WTC11 (cell line): ENCODE data around the gene ZER1. TPM values are rescaled to one million over a fixed set of nuclear protein-coding genes. Genes with fewer than 3 reads are reported as not detected.

Experiments
- ATAC-seq: fragments of 200-7000 bp; cut with Tn5 transposase; 2 replicates; pipeline ENCODE4 v1.10.0; 2021; ENCODE audit warnings: mild to moderate bottlenecking, moderate library complexity
- CTCF ChIA-PET: fragments of 300-600 bp; sonication (Branson Sonifier 250); formaldehyde crosslinking; loops from one replicate; lab custom pipeline; 2021; ENCODE audit warnings: antibody characterized with exemption; lab: Charles Lee
- POLR2A ChIA-PET: fragments of 350-600 bp; sonication (Branson Sonifier 250); formaldehyde crosslinking; loops from one replicate; lab custom pipeline; 2021; ENCODE audit warnings: antibody characterized with exemption; lab: Charles Lee
- DNase-seq: peaks from one replicate; pipeline ENCODE4 v3.0.0; 2021; ENCODE audit warnings: low spot score
- H3K27ac Mint-ChIP-seq: 2 replicates; pipeline ENCODE4 v1.8.0; 2021; ENCODE audit warnings: mixed read lengths
- H3K27me3 Mint-ChIP-seq: 2 replicates; pipeline ENCODE4 v1.8.0; 2021; ENCODE audit warnings: low read depth, mild to moderate bottlenecking, moderate library complexity, mixed read lengths
- H3K36me3 Mint-ChIP-seq: 2 replicates; pipeline ENCODE4 v1.8.0; 2021; ENCODE audit warnings: mixed read lengths
- H3K4me1 Mint-ChIP-seq: 2 replicates; pipeline ENCODE4 v1.8.0; 2022; ENCODE audit warnings: mixed read lengths
- H3K4me3 Mint-ChIP-seq: 2 replicates; pipeline ENCODE4 v1.8.0; 2021; ENCODE audit warnings: mild to moderate bottlenecking, moderate library complexity, mixed read lengths
- H3K9me3 Mint-ChIP-seq: 2 replicates; pipeline ENCODE4 v1.8.0; 2021; ENCODE audit warnings: mixed read lengths
- CBFB ChIP-seq: sonication (generic); formaldehyde crosslinking; IDR thresholded peaks from 2 replicates; pipeline ENCODE4 v1.8.1; 2022; ENCODE audit warnings: mild to moderate bottlenecking, low read depth, missing genetic modification reagents
- CREM ChIP-seq: sonication (generic); formaldehyde crosslinking; IDR thresholded peaks from 2 replicates; pipeline ENCODE4 v1.8.1; 2022; ENCODE audit warnings: mild to moderate bottlenecking, missing genetic modification reagents, moderate library complexity
- ELF4 ChIP-seq: sonication (generic); formaldehyde crosslinking; IDR thresholded peaks from 2 replicates; pipeline ENCODE4 v1.8.1; 2022; ENCODE audit warnings: low read depth, mild to moderate bottlenecking, moderate library complexity, missing genetic modification reagents
- EMX1 ChIP-seq: fragments of 250-450 bp; sonication (Bioruptor Pico); IDR thresholded peaks from 2 replicates; pipeline ENCODE4 v1.8.0; 2021; ENCODE audit warnings: mild to moderate bottlenecking
- GABPB1 ChIP-seq: sonication (generic); formaldehyde crosslinking; IDR thresholded peaks from 2 replicates; pipeline ENCODE4 v1.8.1; 2023; ENCODE audit warnings: mild to moderate bottlenecking, missing genetic modification reagents
- GRHL2 ChIP-seq: fragments of 250-450 bp; sonication (Bioruptor Pico); IDR thresholded peaks from 2 replicates; pipeline ENCODE4 v1.8.0; 2022; ENCODE audit warnings: mild to moderate bottlenecking, moderate library complexity; ENCODE audit not compliant: insufficient replicate concordance, severe bottlenecking
- GTF2I ChIP-seq: fragments of 250-450 bp; sonication (Bioruptor Pico); conservative IDR thresholded peaks from 2 replicates; pipeline ENCODE4 v1.4.0; 2021; ENCODE audit warnings: mild to moderate bottlenecking
- HMGA2 ChIP-seq: fragments of 250-450 bp; sonication (Bioruptor Pico); IDR thresholded peaks from 2 replicates; pipeline ENCODE4 v1.4.0; 2021; ENCODE audit warnings: mild to moderate bottlenecking, moderate library complexity
- NFATC4 ChIP-seq: fragments of 250-450 bp; sonication (Bioruptor Pico); IDR thresholded peaks from 2 replicates; pipeline ENCODE4 v1.9.0; 2021; ENCODE audit warnings: mild to moderate bottlenecking
- NFYB ChIP-seq: sonication (generic); formaldehyde crosslinking; conservative IDR thresholded peaks from 2 replicates; pipeline ENCODE4 v1.8.0; 2022; ENCODE audit warnings: low read depth, missing genetic modification reagents
- NR2C2 ChIP-seq: sonication (generic); formaldehyde crosslinking; IDR thresholded peaks from 2 replicates; pipeline ENCODE4 v1.8.0; 2022; ENCODE audit warnings: mild to moderate bottlenecking, missing genetic modification reagents
- NR3C1 ChIP-seq: sonication (generic); formaldehyde crosslinking; conservative IDR thresholded peaks from 2 replicates; pipeline ENCODE4 v1.8.1; 2023; ENCODE audit warnings: low read depth, mild to moderate bottlenecking, missing genetic modification reagents
- RELA ChIP-seq: sonication (generic); formaldehyde crosslinking; IDR thresholded peaks from 2 replicates; pipeline ENCODE4 v1.8.1; 2022; ENCODE audit warnings: missing genetic modification reagents, mild to moderate bottlenecking, borderline replicate concordance
- SOX15 ChIP-seq: fragments of 250-450 bp; sonication (Bioruptor Pico); IDR thresholded peaks from 2 replicates; pipeline ENCODE4 v1.9.0; 2021; ENCODE audit warnings: mild to moderate bottlenecking
- TCF7 ChIP-seq: sonication (generic); formaldehyde crosslinking; IDR thresholded peaks from 2 replicates; pipeline ENCODE4 v1.8.0; 2022; ENCODE audit warnings: mild to moderate bottlenecking, low read depth, missing genetic modification reagents, moderate library complexity
- TEAD1 ChIP-seq: sonication (generic); formaldehyde crosslinking; IDR thresholded peaks from 2 replicates; pipeline ENCODE4 v1.8.0; 2022; ENCODE audit warnings: mild to moderate bottlenecking, missing genetic modification reagents
- ZNF138 ChIP-seq: sonication (generic); formaldehyde crosslinking; conservative IDR thresholded peaks from 2 replicates; pipeline ENCODE4 v1.8.1; 2022; ENCODE audit warnings: mild to moderate bottlenecking, moderate library complexity, missing genetic modification reagents
- ZNF263 ChIP-seq: sonication (generic); formaldehyde crosslinking; IDR thresholded peaks from 2 replicates; pipeline ENCODE4 v1.8.1; 2022; ENCODE audit warnings: low read depth, mild to moderate bottlenecking, moderate library complexity, missing genetic modification reagents
- ZNF425 ChIP-seq: fragments of 250-450 bp; sonication (Bioruptor Pico); conservative IDR thresholded peaks from 2 replicates; pipeline ENCODE4 v1.9.0; 2021; ENCODE audit warnings: mild to moderate bottlenecking
- total RNA-seq: library from RNA; stranded (reverse); gene quantifications from 3 replicates; pipeline ENCODE4 v1.2.3, GENCODE V29; 2021
- TF ChIP-seq, protein P1 (sequence below): sonication (generic); formaldehyde crosslinking; IDR thresholded peaks from 2 replicates; pipeline ENCODE4 v1.8.1; 2023; ENCODE audit warnings: mild to moderate bottlenecking, missing genetic modification reagents, moderate library complexity
- TF ChIP-seq, protein P2 (sequence below): sonication (generic); formaldehyde crosslinking; conservative IDR thresholded peaks from 2 replicates; pipeline ENCODE4 v1.8.1; 2023; ENCODE audit warnings: mild to moderate bottlenecking, low read depth, missing genetic modification reagents, moderate library complexity
- TF ChIP-seq, protein P3 (sequence below): sonication (generic); formaldehyde crosslinking; IDR thresholded peaks from 2 replicates; pipeline ENCODE4 v1.8.1; 2022; ENCODE audit warnings: missing genetic modification reagents, borderline replicate concordance
- TF ChIP-seq, protein P4 (sequence below): sonication (generic); formaldehyde crosslinking; IDR thresholded peaks from 2 replicates; pipeline ENCODE4 v1.8.1; 2023; ENCODE audit warnings: mild to moderate bottlenecking, missing genetic modification reagents, moderate library complexity
- TF ChIP-seq, protein P5 (sequence below): fragments of 250-450 bp; sonication (Bioruptor Pico); IDR thresholded peaks from 2 replicates; pipeline ENCODE4 v2.1.2; 2022; ENCODE audit warnings: mild to moderate bottlenecking, moderate library complexity
- TF ChIP-seq, protein P6 (sequence below): sonication (generic); formaldehyde crosslinking; IDR thresholded peaks from 2 replicates; pipeline ENCODE4 v1.8.0; 2022; ENCODE audit warnings: mild to moderate bottlenecking, missing genetic modification reagents

The ZER1 gene
- total RNA-seq, 1 experiment from 2014 or later, result 23.8 TPM

- peaks cover 16% of the 10 kb centered on the region for H3K36me3 Mint-ChIP-seq
- ATAC-seq (peak; percentile 86), DNase-seq (peak; percentile 99)
- peaks cover 3% of the 10 kb centered on the region for H3K4me1 Mint-ChIP-seq
- H3K27me3 Mint-ChIP-seq, result no peaks in the 10 kb centered on the region
- peak within 1 kb of the TSS; percentile 80; the same call in 1 of the 2 replicates for H3K27ac Mint-ChIP-seq
- H3K4me3 Mint-ChIP-seq, result peak within 1 kb of the TSS; percentile 71
- H3K9me3 Mint-ChIP-seq, result no peaks in the 10 kb centered on the region
- POLR2A ChIA-PET, result interaction anchor here (0.7 to 2.8 kb wide), 16 partner anchors 8 to 263 kb away, joined by 3 to 26 read pairs (median 3); partner anchors contain the start of genes DOLPP1, KYAT1, LRRC8A and PKN3
- CTCF ChIA-PET, result interaction anchor here (0.5 to 3.3 kb wide), 49 partner anchors 8 to 380 kb away, joined by 3 to 40 read pairs (median 5); partner anchors contain the start of genes DOLPP1, DYNC2I2, KYAT1 and MIGA2
- TF ChIP-seq EMX1 (CRISPR knock-in tag) (no peak), ZNF263 (CRISPR knock-in tag) (0 out of 2 replicates have a peak, but pooled peaks have one; percentile 3), HMGA2 (CRISPR knock-in tag) (no peak), ZNF425 (no peak), NFYB (CRISPR knock-in tag) (peak; percentile 64), GRHL2 (no peak), ELF4 (CRISPR knock-in tag) (no peak), NFATC4 (CRISPR knock-in tag) (no peak), RELA (no peak), NR2C2 (CRISPR knock-in tag) (no peak), TCF7 (CRISPR knock-in tag) (no peak), NR3C1 (no peak), GABPB1 (CRISPR knock-in tag) (no peak), SOX15 (CRISPR knock-in tag) (no peak), GTF2I (CRISPR knock-in tag) (no peak), ZNF138 (CRISPR knock-in tag) (0 out of 2 replicates have a peak, but pooled peaks have one; percentile 12), CBFB (CRISPR knock-in tag) (peak; percentile 75; the same call in 1 of the 2 replicates), CREM (CRISPR knock-in tag) (peak; percentile 58), TEAD1 (CRISPR knock-in tag) (0 out of 2 replicates have a peak, but pooled peaks have one; percentile 53)
- TF ChIP-seq, protein P1, sequence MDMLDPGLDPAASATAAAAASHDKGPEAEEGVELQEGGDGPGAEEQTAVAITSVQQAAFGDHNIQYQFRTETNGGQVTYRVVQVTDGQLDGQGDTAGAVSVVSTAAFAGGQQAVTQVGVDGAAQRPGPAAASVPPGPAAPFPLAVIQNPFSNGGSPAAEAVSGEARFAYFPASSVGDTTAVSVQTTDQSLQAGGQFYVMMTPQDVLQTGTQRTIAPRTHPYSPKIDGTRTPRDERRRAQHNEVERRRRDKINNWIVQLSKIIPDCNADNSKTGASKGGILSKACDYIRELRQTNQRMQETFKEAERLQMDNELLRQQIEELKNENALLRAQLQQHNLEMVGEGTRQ, result no peak
- TF ChIP-seq, protein P2, sequence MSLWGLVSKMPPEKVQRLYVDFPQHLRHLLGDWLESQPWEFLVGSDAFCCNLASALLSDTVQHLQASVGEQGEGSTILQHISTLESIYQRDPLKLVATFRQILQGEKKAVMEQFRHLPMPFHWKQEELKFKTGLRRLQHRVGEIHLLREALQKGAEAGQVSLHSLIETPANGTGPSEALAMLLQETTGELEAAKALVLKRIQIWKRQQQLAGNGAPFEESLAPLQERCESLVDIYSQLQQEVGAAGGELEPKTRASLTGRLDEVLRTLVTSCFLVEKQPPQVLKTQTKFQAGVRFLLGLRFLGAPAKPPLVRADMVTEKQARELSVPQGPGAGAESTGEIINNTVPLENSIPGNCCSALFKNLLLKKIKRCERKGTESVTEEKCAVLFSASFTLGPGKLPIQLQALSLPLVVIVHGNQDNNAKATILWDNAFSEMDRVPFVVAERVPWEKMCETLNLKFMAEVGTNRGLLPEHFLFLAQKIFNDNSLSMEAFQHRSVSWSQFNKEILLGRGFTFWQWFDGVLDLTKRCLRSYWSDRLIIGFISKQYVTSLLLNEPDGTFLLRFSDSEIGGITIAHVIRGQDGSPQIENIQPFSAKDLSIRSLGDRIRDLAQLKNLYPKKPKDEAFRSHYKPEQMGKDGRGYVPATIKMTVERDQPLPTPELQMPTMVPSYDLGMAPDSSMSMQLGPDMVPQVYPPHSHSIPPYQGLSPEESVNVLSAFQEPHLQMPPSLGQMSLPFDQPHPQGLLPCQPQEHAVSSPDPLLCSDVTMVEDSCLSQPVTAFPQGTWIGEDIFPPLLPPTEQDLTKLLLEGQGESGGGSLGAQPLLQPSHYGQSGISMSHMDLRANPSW, result no peak
- TF ChIP-seq, protein P3, sequence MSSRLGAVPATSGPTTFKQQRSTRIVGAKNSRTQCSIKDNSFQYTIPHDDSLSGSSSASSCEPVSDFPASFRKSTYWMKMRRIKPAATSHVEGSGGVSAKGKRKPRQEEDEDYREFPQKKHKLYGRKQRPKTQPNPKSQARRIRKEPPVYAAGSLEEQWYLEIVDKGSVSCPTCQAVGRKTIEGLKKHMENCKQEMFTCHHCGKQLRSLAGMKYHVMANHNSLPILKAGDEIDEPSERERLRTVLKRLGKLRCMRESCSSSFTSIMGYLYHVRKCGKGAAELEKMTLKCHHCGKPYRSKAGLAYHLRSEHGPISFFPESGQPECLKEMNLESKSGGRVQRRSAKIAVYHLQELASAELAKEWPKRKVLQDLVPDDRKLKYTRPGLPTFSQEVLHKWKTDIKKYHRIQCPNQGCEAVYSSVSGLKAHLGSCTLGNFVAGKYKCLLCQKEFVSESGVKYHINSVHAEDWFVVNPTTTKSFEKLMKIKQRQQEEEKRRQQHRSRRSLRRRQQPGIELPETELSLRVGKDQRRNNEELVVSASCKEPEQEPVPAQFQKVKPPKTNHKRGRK (CRISPR knock-in tag), result no peak
- TF ChIP-seq, protein P4, sequence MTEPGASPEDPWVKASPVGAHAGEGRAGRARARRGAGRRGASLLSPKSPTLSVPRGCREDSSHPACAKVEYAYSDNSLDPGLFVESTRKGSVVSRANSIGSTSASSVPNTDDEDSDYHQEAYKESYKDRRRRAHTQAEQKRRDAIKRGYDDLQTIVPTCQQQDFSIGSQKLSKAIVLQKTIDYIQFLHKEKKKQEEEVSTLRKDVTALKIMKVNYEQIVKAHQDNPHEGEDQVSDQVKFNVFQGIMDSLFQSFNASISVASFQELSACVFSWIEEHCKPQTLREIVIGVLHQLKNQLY (CRISPR knock-in tag), result no peak
- TF ChIP-seq, protein P5, sequence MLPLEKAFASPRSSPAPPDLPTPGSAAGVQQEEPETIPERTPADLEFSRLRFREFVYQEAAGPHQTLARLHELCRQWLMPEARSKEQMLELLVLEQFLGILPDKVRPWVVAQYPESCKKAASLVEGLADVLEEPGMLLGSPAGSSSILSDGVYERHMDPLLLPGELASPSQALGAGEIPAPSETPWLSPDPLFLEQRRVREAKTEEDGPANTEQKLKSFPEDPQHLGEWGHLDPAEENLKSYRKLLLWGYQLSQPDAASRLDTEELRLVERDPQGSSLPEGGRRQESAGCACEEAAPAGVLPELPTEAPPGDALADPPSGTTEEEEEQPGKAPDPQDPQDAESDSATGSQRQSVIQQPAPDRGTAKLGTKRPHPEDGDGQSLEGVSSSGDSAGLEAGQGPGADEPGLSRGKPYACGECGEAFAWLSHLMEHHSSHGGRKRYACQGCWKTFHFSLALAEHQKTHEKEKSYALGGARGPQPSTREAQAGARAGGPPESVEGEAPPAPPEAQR, result no peak
- TF ChIP-seq, protein P6, sequence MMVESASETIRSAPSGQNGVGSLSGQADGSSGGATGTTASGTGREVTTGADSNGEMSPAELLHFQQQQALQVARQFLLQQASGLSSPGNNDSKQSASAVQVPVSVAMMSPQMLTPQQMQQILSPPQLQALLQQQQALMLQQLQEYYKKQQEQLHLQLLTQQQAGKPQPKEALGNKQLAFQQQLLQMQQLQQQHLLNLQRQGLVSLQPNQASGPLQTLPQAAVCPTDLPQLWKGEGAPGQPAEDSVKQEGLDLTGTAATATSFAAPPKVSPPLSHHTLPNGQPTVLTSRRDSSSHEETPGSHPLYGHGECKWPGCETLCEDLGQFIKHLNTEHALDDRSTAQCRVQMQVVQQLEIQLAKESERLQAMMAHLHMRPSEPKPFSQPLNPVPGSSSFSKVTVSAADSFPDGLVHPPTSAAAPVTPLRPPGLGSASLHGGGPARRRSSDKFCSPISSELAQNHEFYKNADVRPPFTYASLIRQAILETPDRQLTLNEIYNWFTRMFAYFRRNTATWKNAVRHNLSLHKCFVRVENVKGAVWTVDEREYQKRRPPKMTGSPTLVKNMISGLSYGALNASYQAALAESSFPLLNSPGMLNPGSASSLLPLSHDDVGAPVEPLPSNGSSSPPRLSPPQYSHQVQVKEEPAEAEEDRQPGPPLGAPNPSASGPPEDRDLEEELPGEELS (CRISPR knock-in tag), result no peak
Measured at GRCh38 chr9:128818099-128818838, 46.5 kb upstream of the ZER1 start, which contains the start of gene ENDOG. Gene ENDOG, plus strand, starts transcription at chr9:128818500. Its CDS starts 185 bp downstream, at chr9:128818685.
